Measurements from ENCODE around the gene WFS1. TPM values are rescaled to one million over a fixed set of nuclear protein-coding genes. Genes with fewer than 3 reads are reported as not detected.

WFS1 gene
- total and polyA plus RNA-seq, 2 of the 4 experiments (the other 2 are of a cell fraction) = 9.7 to 42.4 TPM

DNA sequence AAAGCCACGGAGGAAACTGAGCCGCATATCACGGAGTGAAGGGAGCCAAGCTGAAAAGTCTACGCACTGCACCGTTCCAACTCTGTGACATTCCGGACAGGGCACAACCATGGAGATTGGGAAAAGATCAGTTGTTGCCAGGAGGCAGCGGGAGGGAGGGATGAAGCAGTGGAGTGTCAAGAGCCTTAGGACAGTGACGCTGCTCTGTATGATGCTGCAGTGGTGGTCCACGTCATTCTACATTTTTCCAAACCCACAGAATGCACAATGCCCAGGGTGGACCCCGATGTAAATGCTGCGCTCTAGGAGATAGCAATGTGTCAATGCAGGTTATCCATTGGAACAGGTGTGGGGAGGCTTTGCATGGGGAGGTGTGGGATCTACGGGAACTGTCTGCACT is 7.5 kb upstream of the WFS1 start:
- no peak overlapping the region for H2AK5ac ChIP-seq (ENCODE audit: low read depth, low read length)
- H3K36me3 ChIP-seq (ENCODE audit: control insufficient read depth, insufficient read depth, low read length) = no peaks in the 10 kb centered on the region
- dilution Hi-C loops (cut with HindIII; ENCODE audit: low sequenced_read_pairs, unreplicated experiment) = no loop called here
- no peaks in the 10 kb centered on the region for H3K79me1 ChIP-seq (ENCODE audit: low read depth in 1 of 2, low read length in 2 of 2)
- no peak overlapping the region for H4K91ac ChIP-seq (ENCODE audit: insufficient read depth, low read depth, low read length)
- ATAC-seq (ENCODE audit: low read depth) = no peak
- no peaks in the 10 kb centered on the region for H3K9me3 ChIP-seq (ENCODE audit: control insufficient read depth, insufficient read depth, low read length)
- H3K9me1 ChIP-seq (ENCODE audit: insufficient read depth, low read length) = no peaks in the 10 kb centered on the region
- BruUV-seq (replicated peaks) = no TSS peak
- CTCF ChIA-PET = interaction anchor here (2.4 kb wide), 1 partner anchor 12 kb away, joined by 12 read pairs; no protein-coding TSS in a partner anchor
- no peak overlapping the region for H2BK5ac ChIP-seq (ENCODE audit: low read depth, low read length, poor library complexity, severe bottlenecking)
- TF ChIP-seq, protein P1, sequence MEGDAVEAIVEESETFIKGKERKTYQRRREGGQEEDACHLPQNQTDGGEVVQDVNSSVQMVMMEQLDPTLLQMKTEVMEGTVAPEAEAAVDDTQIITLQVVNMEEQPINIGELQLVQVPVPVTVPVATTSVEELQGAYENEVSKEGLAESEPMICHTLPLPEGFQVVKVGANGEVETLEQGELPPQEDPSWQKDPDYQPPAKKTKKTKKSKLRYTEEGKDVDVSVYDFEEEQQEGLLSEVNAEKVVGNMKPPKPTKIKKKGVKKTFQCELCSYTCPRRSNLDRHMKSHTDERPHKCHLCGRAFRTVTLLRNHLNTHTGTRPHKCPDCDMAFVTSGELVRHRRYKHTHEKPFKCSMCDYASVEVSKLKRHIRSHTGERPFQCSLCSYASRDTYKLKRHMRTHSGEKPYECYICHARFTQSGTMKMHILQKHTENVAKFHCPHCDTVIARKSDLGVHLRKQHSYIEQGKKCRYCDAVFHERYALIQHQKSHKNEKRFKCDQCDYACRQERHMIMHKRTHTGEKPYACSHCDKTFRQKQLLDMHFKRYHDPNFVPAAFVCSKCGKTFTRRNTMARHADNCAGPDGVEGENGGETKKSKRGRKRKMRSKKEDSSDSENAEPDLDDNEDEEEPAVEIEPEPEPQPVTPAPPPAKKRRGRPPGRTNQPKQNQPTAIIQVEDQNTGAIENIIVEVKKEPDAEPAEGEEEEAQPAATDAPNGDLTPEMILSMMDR (conservative IDR thresholded peaks at IDR 0.05; ENCODE audit: low read depth, low read length) = no peak
- TF ChIP-seq CEBPB (IDR thresholded peaks at IDR 0.05; ENCODE audit: low read depth, low read length) (no peak), MAFK (IDR thresholded peaks at IDR 0.05; ENCODE audit: low read depth, low read length) (no peak), BHLHE40 (IDR thresholded peaks at IDR 0.05; ENCODE audit: low read depth, low read length) (no peak), MXI1 (IDR thresholded peaks at IDR 0.05; ENCODE audit: borderline replicate concordance, low read depth, low read length) (no peak)
- DNase-seq = no peak
- H2BK120ac ChIP-seq (ENCODE audit: low read depth, low read length) = no peak overlapping the region
- H3K18ac ChIP-seq (ENCODE audit: low read depth, low read length) = no peak overlapping the region
- no peak overlapping the region for H3K27ac ChIP-seq (ENCODE audit: insufficient read depth, low read length)
- no peak overlapping the region for H3K9ac ChIP-seq (ENCODE audit: low read depth, low read length)
- H3K27me3 ChIP-seq (ENCODE audit: control insufficient read depth, insufficient read depth, low read length) = peaks cover 5% of the 10 kb centered on the region; the same call in 1 of the 2 replicates
- no peak overlapping the region for H3K4me3 ChIP-seq (ENCODE audit: insufficient read depth, low read depth, low read length)
- no peak overlapping the region for H3K4me2 ChIP-seq (ENCODE audit: low read depth, low read length)
- no peak overlapping the region for H2AK9ac ChIP-seq (replicated peaks; ENCODE audit: low read depth, low read length, poor library complexity)
- intact Hi-C loops (cut with micrococcal nuclease) = no loop called here
- no peak overlapping the region for H3K23ac ChIP-seq (ENCODE audit: low read depth, low read length)
- 85% methylated on average over 4 of the region's 12 CpGs; no CpG with 5 or more reads in 1 of the 2 experiments for WGBS, 2 experiments (ENCODE audit: extremely low coverage in 2 of 2, insufficient read length in 1 of 2)
- no peak overlapping the region for H3K56ac ChIP-seq (ENCODE audit: extremely low read depth, insufficient read depth, low read length)
- in situ Hi-C loops (cut with MboI; ENCODE audit: low sequenced_read_pairs) = no loop called here
- no peaks in the 10 kb centered on the region for H4K20me1 ChIP-seq (ENCODE audit: insufficient read depth, low read length)
- H3K4ac ChIP-seq (ENCODE audit: low read depth, low read length) = no peak overlapping the region
- H2BK20ac ChIP-seq (ENCODE audit: low read depth, low read length) = no peak overlapping the region
- H3K14ac ChIP-seq (replicated peaks; ENCODE audit: low read depth, low read length) = no peak overlapping the region
- no peaks in the 10 kb centered on the region for H3K4me1 ChIP-seq (ENCODE audit: control insufficient read depth, insufficient read depth, low read length)
- POLR2A ChIA-PET (ENCODE audit: unreplicated experiment) = no interaction called here
- no peak overlapping the region for H2BK15ac ChIP-seq (ENCODE audit: low read depth, low read length)
- no peak overlapping the region for H4K5ac ChIP-seq (ENCODE audit: low read depth, low read length)
- H4K8ac ChIP-seq (ENCODE audit: low read depth in 2 of 2, low read length in 2 of 2) = no peak overlapping the region
- no peak overlapping the region for H2AFZ ChIP-seq (replicated peaks; ENCODE audit: low read length, poor library complexity)

Data from IMR-90 (cell line).